DOHH2 (cell line): ENCODE results near the gene CCDC28A.

Source experiments
- CTCF ChIP-seq: fragments of 200-600 bp; sonication (generic); IDR thresholded peaks from one replicate; pipeline ENCODE4 v1.5.1; 2014; ENCODE audit warnings: antibody characterized with exemption, mild to moderate bottlenecking, low read depth, low read length; ENCODE audit not compliant: poor library complexity, severe bottlenecking
- EZH2phosphoT487 ChIP-seq: fragments of 200-600 bp; sonication (generic); IDR thresholded peaks from 2 replicates; pipeline ENCODE4 v1.6.1; 2017; ENCODE audit warnings: borderline replicate concordance, mild to moderate bottlenecking, antibody characterized with exemption, low read length, moderate library complexity, mixed read lengths

GRCh38 chr6:138778331-138778730 is 4.8 kb downstream of the CCDC28A start:
- TF ChIP-seq CTCF = no peak
- TF ChIP-seq EZH2phosphoT487 = no peak
